SU-DHL-6 (cell line): ENCODE results near the gene SNTB2.

Experiments used
- H2AFZ ChIP-seq: fragments of 200-600 bp; sonication (generic); 2 replicates; pipeline ENCODE4 v1.6.1; 2014; ENCODE audit warnings: low read depth, mild to moderate bottlenecking, moderate library complexity, mixed read lengths, antibody characterized with exemption, low read length; ENCODE audit not compliant: severe bottlenecking
- H3F3A ChIP-seq: fragments of 200-600 bp; shearing (Covaris generic); 2 replicates; pipeline ENCODE4 v1.6.0; 2016; ENCODE audit warnings: antibody characterized with exemption, mild to moderate bottlenecking; ENCODE audit not compliant: insufficient read depth
- H3K27ac ChIP-seq: fragments of 200-600 bp; sonication (generic); 2 replicates; pipeline ENCODE4 v1.5.1; 2016; ENCODE audit warnings: low read depth, mild to moderate bottlenecking, low read length, moderate library complexity, mixed read lengths
- H3K27me3 ChIP-seq: fragments of 200-600 bp; sonication (generic), shearing (Covaris generic); 2 replicates; pipeline ENCODE4 v1.6.0; 2014; ENCODE audit warnings: mild to moderate bottlenecking, low read length
- H3K36me3 ChIP-seq: fragments of 200-600 bp; sonication (generic); 2 replicates; pipeline ENCODE4 v1.6.1; 2014; ENCODE audit warnings: mild to moderate bottlenecking, low read length, mixed read lengths
- H3K4me2 ChIP-seq: fragments of 300-600, 200-600 bp; shearing (Covaris generic), sonication (generic); 2 replicates; pipeline ENCODE4 v1.6.0; 2014; ENCODE audit warnings: low read length, low read depth, mild to moderate bottlenecking; ENCODE audit not compliant: poor library complexity, severe bottlenecking
- H3K4me3 ChIP-seq: fragments of 200-600 bp; sonication (generic); 2 replicates; pipeline ENCODE4 v1.5.1; 2014; ENCODE audit warnings: antibody characterized with exemption, low read length, mild to moderate bottlenecking, mixed read lengths; ENCODE audit not compliant: insufficient read depth, poor library complexity, severe bottlenecking
- H3K79me2 ChIP-seq: fragments of 200-600 bp; sonication (generic); 2 replicates; pipeline ENCODE4 v1.6.1; 2014; ENCODE audit warnings: mild to moderate bottlenecking, low read length, moderate library complexity; ENCODE audit not compliant: insufficient read depth
- H3K9ac ChIP-seq: fragments of 200-600 bp; sonication (generic); 2 replicates; pipeline ENCODE4 v1.7.0; 2014; ENCODE audit warnings: mild to moderate bottlenecking, low read length
- H3K9me2 ChIP-seq: fragments of 200-600 bp; sonication (generic); replicated peaks from 2 replicates; pipeline ENCODE4 v1.6.1; 2014; ENCODE audit warnings: low read length; ENCODE audit not compliant: insufficient read depth
- H3K9me3 ChIP-seq: fragments of 200-600 bp; sonication (generic); 2 replicates; pipeline ENCODE4 v1.6.1; 2014; ENCODE audit warnings: low read length, mixed read lengths; ENCODE audit not compliant: insufficient read depth
- H4K20me1 ChIP-seq: fragments of 200-600 bp; sonication (generic); 2 replicates; pipeline ENCODE4 v1.6.1; 2014; ENCODE audit warnings: low read depth, mild to moderate bottlenecking, antibody characterized with exemption, low read length, moderate library complexity, mixed read lengths
- EZH2phosphoT487 ChIP-seq: fragments of 200-600 bp; sonication (generic), shearing (Covaris generic); conservative IDR thresholded peaks from 2 replicates; pipeline ENCODE4 v1.6.1; 2018; ENCODE audit warnings: mild to moderate bottlenecking, antibody characterized with exemption, low read length, moderate library complexity, mixed read lengths
- TF ChIP-seq, protein P1 (sequence below): fragments of 200-600 bp; sonication (generic); IDR thresholded peaks from one replicate; pipeline ENCODE4 v1.5.1; 2017; ENCODE audit warnings: antibody characterized with exemption, mild to moderate bottlenecking, low read length, moderate library complexity; ENCODE audit not compliant: insufficient read depth, poor library complexity, severe bottlenecking

The SNTB2 gene

GRCh38 chr16:69273009-69273408, 86.0 kb downstream of the SNTB2 start:
- Histone ChIP-seq H3K36me3 (peaks cover 19% of the 10 kb centered on the region; the same call in 1 of the 2 replicates), H4K20me1 (no peaks in the 10 kb centered on the region), H3K9me3 (no peaks in the 10 kb centered on the region), H3K4me2 (no peak overlapping the region), H2AFZ (no peak overlapping the region), H3K27ac (no peak overlapping the region), H3K79me2 (no peaks in the 10 kb centered on the region), H3K9ac (no peak overlapping the region), H3K4me3 (no peak overlapping the region), H3K27me3 (no peaks in the 10 kb centered on the region), H3K9me2 (no peaks in the 10 kb centered on the region), H3F3A (peaks cover 8% of the 10 kb centered on the region)
- TF ChIP-seq, protein P1, sequence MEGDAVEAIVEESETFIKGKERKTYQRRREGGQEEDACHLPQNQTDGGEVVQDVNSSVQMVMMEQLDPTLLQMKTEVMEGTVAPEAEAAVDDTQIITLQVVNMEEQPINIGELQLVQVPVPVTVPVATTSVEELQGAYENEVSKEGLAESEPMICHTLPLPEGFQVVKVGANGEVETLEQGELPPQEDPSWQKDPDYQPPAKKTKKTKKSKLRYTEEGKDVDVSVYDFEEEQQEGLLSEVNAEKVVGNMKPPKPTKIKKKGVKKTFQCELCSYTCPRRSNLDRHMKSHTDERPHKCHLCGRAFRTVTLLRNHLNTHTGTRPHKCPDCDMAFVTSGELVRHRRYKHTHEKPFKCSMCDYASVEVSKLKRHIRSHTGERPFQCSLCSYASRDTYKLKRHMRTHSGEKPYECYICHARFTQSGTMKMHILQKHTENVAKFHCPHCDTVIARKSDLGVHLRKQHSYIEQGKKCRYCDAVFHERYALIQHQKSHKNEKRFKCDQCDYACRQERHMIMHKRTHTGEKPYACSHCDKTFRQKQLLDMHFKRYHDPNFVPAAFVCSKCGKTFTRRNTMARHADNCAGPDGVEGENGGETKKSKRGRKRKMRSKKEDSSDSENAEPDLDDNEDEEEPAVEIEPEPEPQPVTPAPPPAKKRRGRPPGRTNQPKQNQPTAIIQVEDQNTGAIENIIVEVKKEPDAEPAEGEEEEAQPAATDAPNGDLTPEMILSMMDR = no peak
- no peak for TF ChIP-seq EZH2phosphoT487

DNA sequence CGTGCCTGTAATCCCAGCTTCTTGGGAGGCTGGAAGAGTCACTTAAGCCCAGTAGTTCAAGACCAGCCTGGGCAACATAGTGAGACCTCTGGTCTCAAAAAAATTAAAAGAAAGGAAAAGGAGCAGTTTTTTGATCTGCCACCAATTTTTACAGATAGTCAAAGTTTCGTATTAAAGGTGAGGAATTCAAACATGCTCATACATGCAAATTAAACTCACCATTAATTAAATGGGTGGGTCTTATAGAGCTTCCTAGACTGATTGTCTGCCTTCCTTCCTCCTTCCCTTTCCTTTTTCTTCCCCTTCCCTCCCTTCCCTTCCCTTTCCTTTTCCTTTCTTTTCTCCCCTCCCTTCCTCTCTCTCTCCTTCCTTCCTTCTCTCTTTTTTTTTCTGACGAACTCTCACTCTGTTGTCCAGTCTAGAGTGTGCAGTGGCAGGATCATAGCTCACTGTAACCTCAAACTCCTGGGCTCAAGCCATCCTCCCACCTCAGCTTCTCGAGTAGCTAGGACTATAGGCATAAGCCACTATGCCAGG, 87.8 kb downstream of the SNTB2 start:
- no peaks in the 10 kb centered on the region for H4K20me1 ChIP-seq
- TF ChIP-seq, protein P1 = no peak
- TF ChIP-seq EZH2phosphoT487 = no peak
- H3K9ac ChIP-seq = no peak overlapping the region

DNA sequence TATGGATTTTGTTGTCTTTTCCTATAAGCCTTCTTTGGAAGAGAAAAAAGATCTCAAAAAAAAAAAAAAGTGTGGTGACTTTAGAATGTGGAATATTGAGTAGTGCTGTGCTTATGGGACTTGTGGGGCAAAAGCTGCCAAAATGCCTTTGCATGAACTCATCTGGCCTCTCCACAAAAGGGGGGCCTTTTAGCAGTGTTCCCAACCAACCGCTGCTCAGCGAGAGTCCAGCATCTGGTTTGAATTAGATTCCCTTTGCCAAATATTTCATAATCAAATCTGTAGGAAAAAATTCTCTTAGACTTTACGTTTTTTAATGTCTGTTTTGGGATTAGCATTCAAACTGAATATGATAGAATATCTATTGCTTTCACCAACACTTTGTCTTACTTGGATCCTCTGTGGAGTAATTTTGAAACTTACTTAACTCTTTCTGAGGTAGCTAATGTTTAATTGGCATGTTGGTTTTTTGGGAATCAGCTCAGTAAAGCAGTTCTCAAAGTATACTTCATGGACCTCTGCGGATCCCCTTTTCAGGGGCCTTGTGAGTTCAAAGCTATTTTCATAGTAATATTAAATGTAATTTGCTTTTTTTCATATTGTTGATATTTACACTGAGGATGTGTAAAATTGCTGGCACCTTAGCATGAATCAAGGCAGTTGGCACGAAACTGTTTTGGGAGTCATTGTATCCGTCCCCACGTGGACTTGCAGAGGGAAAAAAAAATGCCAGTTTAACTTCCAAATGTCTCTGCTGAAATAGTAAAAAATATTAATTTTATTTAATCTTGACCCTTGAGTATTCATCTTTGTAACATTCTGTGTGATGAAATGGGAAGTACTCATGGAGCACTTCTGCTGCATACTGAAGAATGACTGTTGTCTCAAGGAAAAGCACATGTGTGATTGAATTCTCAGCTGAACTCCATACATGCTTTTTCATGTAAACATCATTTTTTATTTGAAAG, 89.5 kb downstream of the SNTB2 start:
- Histone ChIP-seq H3K27ac (no peak overlapping the region), H3K27me3 (no peaks in the 10 kb centered on the region), H3K36me3 (peaks cover 4% of the 10 kb centered on the region; the same call in 1 of the 2 replicates), H3K4me3 (no peak overlapping the region), H2AFZ (no peak overlapping the region), H3K4me2 (no peak overlapping the region), H3K79me2 (no peaks in the 10 kb centered on the region), H4K20me1 (no peaks in the 10 kb centered on the region), H3F3A (peaks cover 8% of the 10 kb centered on the region), H3K9me2 (no peaks in the 10 kb centered on the region), H3K9ac (no peak overlapping the region), H3K9me3 (no peaks in the 10 kb centered on the region)
- TF ChIP-seq, protein P1 = no peak
- TF ChIP-seq EZH2phosphoT487 = no peak

More for the DNA sequence above, 87.8 kb downstream of the SNTB2 start:
- Histone ChIP-seq H2AFZ (no peak overlapping the region), H3K27me3 (no peaks in the 10 kb centered on the region), H3K9me2 (no peaks in the 10 kb centered on the region), H3F3A (peaks cover 8% of the 10 kb centered on the region), H3K79me2 (no peaks in the 10 kb centered on the region), H3K27ac (no peak overlapping the region), H3K9me3 (no peaks in the 10 kb centered on the region), H3K36me3 (peaks cover 16% of the 10 kb centered on the region; the same call in 1 of the 2 replicates), H3K4me3 (no peak overlapping the region), H3K4me2 (no peak overlapping the region)
